DOHH2 (cell line): ENCODE results near the gene DNAH3.

ENCODE experiments used
- H3F3A ChIP-seq: fragments of 200-600 bp; sonication (generic), shearing (Covaris generic); 2 replicates; pipeline ENCODE4 v1.6.0; 2016; ENCODE audit warnings: antibody characterized with exemption, mild to moderate bottlenecking; ENCODE audit not compliant: control insufficient read depth, insufficient read depth
- H3K27ac ChIP-seq: fragments of 200-600 bp; sonication (generic); 2 replicates; pipeline ENCODE4 v1.5.1; 2014; ENCODE audit warnings: low read depth, mild to moderate bottlenecking, low read length, moderate library complexity
- H3K27me3 ChIP-seq: fragments of 200-600 bp; sonication (generic); 2 replicates; pipeline ENCODE4 v1.6.1; 2014; ENCODE audit warnings: mild to moderate bottlenecking, low read length, mixed read lengths; ENCODE audit not compliant: control insufficient read depth
- H3K36me3 ChIP-seq: fragments of 200-600 bp; sonication (generic); 2 replicates; pipeline ENCODE4 v1.6.1; 2014; ENCODE audit warnings: mild to moderate bottlenecking, low read length, moderate library complexity, mixed read lengths; ENCODE audit not compliant: control insufficient read depth
- H3K4me1 ChIP-seq: fragments of 200-600 bp; sonication (generic); 2 replicates; pipeline ENCODE4 v1.6.1; 2014; ENCODE audit warnings: mild to moderate bottlenecking, low read length, mixed read lengths; ENCODE audit not compliant: control insufficient read depth
- H3K4me2 ChIP-seq: fragments of 200-600 bp; sonication (generic); 2 replicates; pipeline ENCODE4 v1.6.0; 2014; ENCODE audit warnings: mild to moderate bottlenecking, low read length, moderate library complexity
- H3K4me3 ChIP-seq: fragments of 200-600 bp; sonication (generic); 2 replicates; pipeline ENCODE4 v1.5.1; 2014; ENCODE audit warnings: mild to moderate bottlenecking, low read length, mixed read lengths
- H3K79me2 ChIP-seq: fragments of 200-600 bp; sonication (generic); 2 replicates; pipeline ENCODE4 v1.6.1; 2014; ENCODE audit warnings: mild to moderate bottlenecking, low read length, mixed read lengths; ENCODE audit not compliant: control insufficient read depth
- H3K9me2 ChIP-seq: fragments of 200-600 bp; sonication (generic); replicated peaks from 2 replicates; pipeline ENCODE4 v1.6.1; 2014; ENCODE audit warnings: mild to moderate bottlenecking, low read length, mixed read lengths; ENCODE audit not compliant: control insufficient read depth
- H3K9me3 ChIP-seq: fragments of 200-600 bp; sonication (generic); 2 replicates; pipeline ENCODE4 v1.6.1; 2014; ENCODE audit warnings: antibody characterized with exemption, low read length, mixed read lengths; ENCODE audit not compliant: control insufficient read depth, insufficient read depth
- H4K20me1 ChIP-seq: fragments of 200-600 bp; sonication (generic); 2 replicates; pipeline ENCODE4 v1.6.0; 2014; ENCODE audit warnings: low read depth, mild to moderate bottlenecking, antibody characterized with exemption, low read length, moderate library complexity; ENCODE audit not compliant: control insufficient read depth, insufficient read depth
- EZH2phosphoT487 ChIP-seq: fragments of 200-600 bp; sonication (generic); IDR thresholded peaks from 2 replicates; pipeline ENCODE4 v1.6.1; 2017; ENCODE audit warnings: borderline replicate concordance, mild to moderate bottlenecking, antibody characterized with exemption, low read length, moderate library complexity, mixed read lengths
- TF ChIP-seq, protein P1 (sequence below): fragments of 200-600 bp; sonication (generic); IDR thresholded peaks from one replicate; pipeline ENCODE4 v1.5.1; 2014; ENCODE audit warnings: antibody characterized with exemption, mild to moderate bottlenecking, low read depth, low read length; ENCODE audit not compliant: poor library complexity, severe bottlenecking

DNAH3 gene

DNA sequence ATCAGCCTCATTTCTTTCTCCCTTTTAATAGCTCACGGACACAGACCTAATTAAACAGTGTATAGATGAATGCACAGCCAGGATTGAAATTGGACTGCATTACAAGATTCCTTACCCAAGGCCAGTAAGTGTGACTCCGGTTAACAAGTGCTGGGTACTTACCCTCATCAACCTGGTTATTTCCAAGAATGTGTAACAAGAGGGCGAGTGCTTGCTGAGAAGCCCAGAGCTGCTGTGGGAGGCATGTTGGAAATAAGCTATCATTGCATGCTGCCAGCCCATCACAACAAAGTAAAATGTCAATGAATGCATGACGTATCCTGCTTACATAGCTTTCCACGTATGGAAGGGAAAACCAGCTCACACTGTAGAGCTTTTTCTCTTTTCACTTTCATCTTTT, 230.6 kb downstream of the DNAH3 start:
- no peaks in the 10 kb centered on the region for H3K27me3 ChIP-seq

GRCh38 chr16:20918486-20919239, 232.0 kb downstream of the DNAH3 start:
- Histone ChIP-seq H3F3A (peaks cover 8% of the 10 kb centered on the region), H3K27me3 (no peaks in the 10 kb centered on the region), H3K79me2 (peaks cover 8% of the 10 kb centered on the region), H3K4me1 (peaks cover 30% of the 10 kb centered on the region), H3K9me3 (no peaks in the 10 kb centered on the region), H3K9me2 (no peaks in the 10 kb centered on the region), H3K36me3 (peaks cover 16% of the 10 kb centered on the region), H4K20me1 (no peaks in the 10 kb centered on the region), H3K4me3 (no peak overlapping the region), H3K4me2 (no peak overlapping the region), H3K27ac (no peak overlapping the region)
- TF ChIP-seq, protein P1, sequence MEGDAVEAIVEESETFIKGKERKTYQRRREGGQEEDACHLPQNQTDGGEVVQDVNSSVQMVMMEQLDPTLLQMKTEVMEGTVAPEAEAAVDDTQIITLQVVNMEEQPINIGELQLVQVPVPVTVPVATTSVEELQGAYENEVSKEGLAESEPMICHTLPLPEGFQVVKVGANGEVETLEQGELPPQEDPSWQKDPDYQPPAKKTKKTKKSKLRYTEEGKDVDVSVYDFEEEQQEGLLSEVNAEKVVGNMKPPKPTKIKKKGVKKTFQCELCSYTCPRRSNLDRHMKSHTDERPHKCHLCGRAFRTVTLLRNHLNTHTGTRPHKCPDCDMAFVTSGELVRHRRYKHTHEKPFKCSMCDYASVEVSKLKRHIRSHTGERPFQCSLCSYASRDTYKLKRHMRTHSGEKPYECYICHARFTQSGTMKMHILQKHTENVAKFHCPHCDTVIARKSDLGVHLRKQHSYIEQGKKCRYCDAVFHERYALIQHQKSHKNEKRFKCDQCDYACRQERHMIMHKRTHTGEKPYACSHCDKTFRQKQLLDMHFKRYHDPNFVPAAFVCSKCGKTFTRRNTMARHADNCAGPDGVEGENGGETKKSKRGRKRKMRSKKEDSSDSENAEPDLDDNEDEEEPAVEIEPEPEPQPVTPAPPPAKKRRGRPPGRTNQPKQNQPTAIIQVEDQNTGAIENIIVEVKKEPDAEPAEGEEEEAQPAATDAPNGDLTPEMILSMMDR: no peak
- TF ChIP-seq EZH2phosphoT487: no peak

More for the DNA sequence above, 230.6 kb downstream of the DNAH3 start:
- no peaks in the 10 kb centered on the region for H3K9me3 ChIP-seq
- H3K4me3 ChIP-seq: no peak overlapping the region
- H3K9me2 ChIP-seq: no peaks in the 10 kb centered on the region
- peaks cover 19% of the 10 kb centered on the region for H3K36me3 ChIP-seq
- no peaks in the 10 kb centered on the region for H4K20me1 ChIP-seq
- TF ChIP-seq, protein P1: no peak
- no peak for TF ChIP-seq EZH2phosphoT487
- H3K4me1 ChIP-seq: peaks cover 22% of the 10 kb centered on the region
- H3K27ac ChIP-seq: no peak overlapping the region
- no peak overlapping the region for H3K4me2 ChIP-seq
- peaks cover 8% of the 10 kb centered on the region for H3K79me2 ChIP-seq
- H3F3A ChIP-seq: peaks cover 4% of the 10 kb centered on the region

DNA sequence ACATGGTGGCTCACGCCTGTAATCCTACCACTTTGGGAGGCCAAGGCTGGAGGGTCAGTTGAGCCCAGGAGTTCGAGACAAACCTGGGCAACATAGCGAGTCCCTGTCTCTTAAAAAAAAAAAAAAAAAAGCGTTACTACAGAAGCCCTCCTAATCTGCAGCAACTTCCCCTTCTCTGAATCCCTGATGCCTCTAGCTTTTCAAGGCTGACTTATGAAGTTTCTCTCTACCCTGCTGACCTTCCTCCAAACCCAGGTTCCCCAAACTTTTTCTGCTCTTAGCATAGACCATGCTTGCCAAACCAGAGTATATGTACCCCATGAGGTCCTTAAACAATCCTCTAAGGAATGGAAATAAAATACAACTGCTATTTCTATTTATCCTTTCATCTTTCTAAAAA, 233.7 kb downstream of the DNAH3 start:
- Histone ChIP-seq H3K4me2 (peak overlapping the region; percentile 75), H3K9me3 (no peaks in the 10 kb centered on the region), H3K27me3 (no peaks in the 10 kb centered on the region), H3K9me2 (no peaks in the 10 kb centered on the region), H3K36me3 (peaks cover 16% of the 10 kb centered on the region), H3K79me2 (peaks cover 8% of the 10 kb centered on the region), H3K4me1 (peaks cover 30% of the 10 kb centered on the region), H3K27ac (no peak overlapping the region), H3K4me3 (peak overlapping the region; percentile 71), H4K20me1 (no peaks in the 10 kb centered on the region), H3F3A (peaks cover 8% of the 10 kb centered on the region)
- TF ChIP-seq, protein P1: no peak
- TF ChIP-seq EZH2phosphoT487: no peak
